HepG2 (cell line): ENCODE measurements around the gene USP7. TPM values are rescaled to one million over a fixed set of nuclear protein-coding genes. Genes with fewer than 3 reads are reported as not detected.

ENCODE experiments used
- ETV6 ChIP-seq: sonication (generic); formaldehyde crosslinking; conservative IDR thresholded peaks from 2 replicates; pipeline ENCODE4 v1.4.0; 2020; ENCODE audit warnings: missing genetic modification reagents
- FOXJ3 ChIP-seq: sonication (generic); formaldehyde crosslinking; IDR thresholded peaks from 2 replicates; pipeline ENCODE4 v1.4.0; 2020; ENCODE audit warnings: missing genetic modification reagents, mild to moderate bottlenecking, borderline replicate concordance
- HNF4G ChIP-seq, 2 experiments: sonication (generic) in 1 of 2; formaldehyde crosslinking in 1 of 2; IDR thresholded peaks; 2 replicates each; pipeline versions ENCODE4 v1.4.0 to v1.6.1; 2011 to 2020; ENCODE audit warnings: borderline replicate concordance in 2 of 2, low read depth in 2 of 2, mild to moderate bottlenecking in 2 of 2, low read length in 1 of 2, missing genetic modification reagents in 1 of 2, moderate library complexity in 1 of 2
- KLF6 ChIP-seq: IDR thresholded peaks from 2 replicates; pipeline ENCODE4 v1.8.0; 2016; ENCODE audit warnings: missing biosample characterization, missing genetic modification reagents
- KLF9 ChIP-seq: IDR thresholded peaks from 2 replicates; pipeline ENCODE4 v1.6.1; 2016; ENCODE audit warnings: low read depth
- MTF1 ChIP-seq: sonication (generic); formaldehyde crosslinking; IDR thresholded peaks from 2 replicates; pipeline ENCODE4 v1.5.0; 2020; ENCODE audit warnings: missing genetic modification reagents
- MXI1 ChIP-seq: IDR thresholded peaks from 3 replicates; pipeline ENCODE4 v1.6.1; 2012; ENCODE audit warnings: low read depth, low read length, inconsistent platforms, borderline replicate concordance
- SP2 ChIP-seq: sonication (generic); formaldehyde crosslinking; IDR thresholded peaks from 2 replicates; pipeline ENCODE4 v1.5.1; 2020; ENCODE audit warnings: mild to moderate bottlenecking, missing genetic modification reagents
- TBP ChIP-seq: sonication (generic); formaldehyde crosslinking; IDR thresholded peaks from 2 replicates; pipeline ENCODE4 v1.5.0; 2020; ENCODE audit warnings: missing genetic modification reagents
- ZC3H13 ChIP-seq: sonication (generic); formaldehyde crosslinking; IDR thresholded peaks from 2 replicates; pipeline ENCODE4 v1.8.1; 2023; ENCODE audit warnings: mild to moderate bottlenecking, missing genetic modification reagents, moderate library complexity
- ZKSCAN5 ChIP-seq: sonication (generic); formaldehyde crosslinking; IDR thresholded peaks from 2 replicates; pipeline ENCODE4 v1.5.1; 2020; ENCODE audit warnings: mild to moderate bottlenecking, missing genetic modification reagents
- ZNF441 ChIP-seq: sonication (generic); formaldehyde crosslinking; IDR thresholded peaks from 2 replicates; pipeline ENCODE4 v1.7.0; 2021; ENCODE audit warnings: missing genetic modification reagents, borderline replicate concordance
- ZNF614 ChIP-seq: IDR thresholded peaks from 2 replicates; pipeline ENCODE4 v1.6.1; 2018; ENCODE audit warnings: missing biosample characterization, missing genetic modification reagents, inconsistent platforms, borderline replicate concordance
- polyA plus RNA-seq, 8 experiments: library from polyadenylated mRNA; depleted of rRNA in 3 of 8; stranded (reverse) in 7 of 8; unstranded in 1 of 8; fragments of >200 nt; fragmentation: Illumina TruSeq in 4 of 8; extraction: Trizol in 4 of 8; gene quantifications; 2 replicates each; pipeline versions ENCODE4 v1.2.1 to v1.2.3, GENCODE V29; 2011 to 2016; ENCODE audit warnings: low read depth in 4 of 8, missing spikeins in 1 of 8, mixed read lengths in 1 of 8; ENCODE audit not compliant: insufficient read depth in 1 of 8
- total RNA-seq, 5 experiments: library from RNA; depleted of rRNA; stranded (reverse); fragments of >200 nt; fragmentation: Illumina TruSeq; extraction: Trizol; gene quantifications; 2 replicates each; pipeline ENCODE4 v1.2.3, GENCODE V29; 2016; ENCODE audit warnings: low read depth in 1 of 5
- TF ChIP-seq, protein P1 (sequence below): sonication (generic); formaldehyde crosslinking; IDR thresholded peaks from 2 replicates; pipeline ENCODE4 v1.8.1; 2022; ENCODE audit warnings: mild to moderate bottlenecking, missing genetic modification reagents
- TF ChIP-seq, protein P2 (sequence below): sonication (generic); formaldehyde crosslinking; IDR thresholded peaks from 2 replicates; pipeline ENCODE4 v1.4.0; 2020; ENCODE audit warnings: mild to moderate bottlenecking, low read depth, missing genetic modification reagents
- TF ChIP-seq, protein P3 (sequence below): sonication (generic); formaldehyde crosslinking; IDR thresholded peaks from 2 replicates; pipeline ENCODE4 v1.5.0; 2020; ENCODE audit warnings: mild to moderate bottlenecking, missing genetic modification reagents, borderline replicate concordance
- TF ChIP-seq, protein P4 (sequence below): sonication (generic); formaldehyde crosslinking; IDR thresholded peaks from 2 replicates; pipeline ENCODE4 v1.5.1; 2020; ENCODE audit warnings: mild to moderate bottlenecking, missing genetic modification reagents, moderate library complexity
- TF ChIP-seq, protein P5 (sequence below): sonication (generic); formaldehyde crosslinking; IDR thresholded peaks from 2 replicates; pipeline ENCODE4 v1.8.1; 2023; ENCODE audit warnings: missing genetic modification reagents, mild to moderate bottlenecking, borderline replicate concordance
- TF ChIP-seq, protein P6 (sequence below): sonication (generic); formaldehyde crosslinking; IDR thresholded peaks from 2 replicates; pipeline ENCODE4 v1.8.0; 2022; ENCODE audit warnings: mild to moderate bottlenecking, missing genetic modification reagents, moderate library complexity

The USP7 gene
- total and polyA plus RNA-seq, 2 of the 13 experiments (the other 11 are each of a cell fraction or from before 2014, with no cell fraction given) = 52.5 to 173 TPM

DNA sequence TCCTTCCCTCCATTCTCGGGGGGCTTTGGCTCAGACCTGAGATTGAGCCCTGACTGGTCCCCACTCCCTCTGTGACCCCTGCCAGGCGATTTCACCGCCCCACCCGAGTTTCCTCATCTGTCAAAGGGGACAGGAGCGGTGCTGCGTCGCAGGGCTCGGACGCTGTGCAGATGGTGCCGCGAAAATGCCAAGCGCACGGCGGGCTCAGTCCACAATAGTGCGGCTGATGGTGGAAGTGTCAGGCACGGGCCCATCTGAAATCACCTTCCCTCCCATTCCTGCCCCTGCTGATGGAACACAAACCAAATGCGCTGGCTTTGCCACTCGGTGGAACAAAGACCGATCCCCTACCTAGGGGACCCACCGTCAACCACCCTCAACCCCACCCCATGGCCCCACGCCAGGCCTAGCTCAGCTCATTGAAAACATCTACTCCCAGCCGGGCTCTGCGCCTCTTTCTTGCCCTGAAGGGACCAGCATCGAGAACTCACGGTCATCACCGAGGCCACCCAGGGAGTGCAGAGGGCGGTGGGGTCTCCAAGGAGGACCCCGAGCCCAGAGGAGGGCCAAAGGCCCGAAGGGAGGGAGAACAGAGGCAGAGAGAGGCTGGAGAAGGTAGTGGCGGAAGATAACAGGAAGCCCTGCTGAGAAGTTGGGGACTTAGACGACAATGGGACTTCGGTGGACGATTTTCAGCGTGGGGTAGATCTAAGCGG lies 96.3 kb downstream of the USP7 start (continued):
- no peak for TF ChIP-seq ZNF614 (CRISPR knock-in tag)
- no peak for TF ChIP-seq FOXJ3 (CRISPR knock-in tag)
- TF ChIP-seq TBP (CRISPR knock-in tag) = no peak
- TF ChIP-seq, protein P1, sequence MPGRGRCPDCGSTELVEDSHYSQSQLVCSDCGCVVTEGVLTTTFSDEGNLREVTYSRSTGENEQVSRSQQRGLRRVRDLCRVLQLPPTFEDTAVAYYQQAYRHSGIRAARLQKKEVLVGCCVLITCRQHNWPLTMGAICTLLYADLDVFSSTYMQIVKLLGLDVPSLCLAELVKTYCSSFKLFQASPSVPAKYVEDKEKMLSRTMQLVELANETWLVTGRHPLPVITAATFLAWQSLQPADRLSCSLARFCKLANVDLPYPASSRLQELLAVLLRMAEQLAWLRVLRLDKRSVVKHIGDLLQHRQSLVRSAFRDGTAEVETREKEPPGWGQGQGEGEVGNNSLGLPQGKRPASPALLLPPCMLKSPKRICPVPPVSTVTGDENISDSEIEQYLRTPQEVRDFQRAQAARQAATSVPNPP (CRISPR knock-in tag) = no peak
- TF ChIP-seq, protein P2, sequence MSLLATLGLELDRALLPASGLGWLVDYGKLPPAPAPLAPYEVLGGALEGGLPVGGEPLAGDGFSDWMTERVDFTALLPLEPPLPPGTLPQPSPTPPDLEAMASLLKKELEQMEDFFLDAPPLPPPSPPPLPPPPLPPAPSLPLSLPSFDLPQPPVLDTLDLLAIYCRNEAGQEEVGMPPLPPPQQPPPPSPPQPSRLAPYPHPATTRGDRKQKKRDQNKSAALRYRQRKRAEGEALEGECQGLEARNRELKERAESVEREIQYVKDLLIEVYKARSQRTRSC (CRISPR knock-in tag) = no peak
- TF ChIP-seq, protein P3, sequence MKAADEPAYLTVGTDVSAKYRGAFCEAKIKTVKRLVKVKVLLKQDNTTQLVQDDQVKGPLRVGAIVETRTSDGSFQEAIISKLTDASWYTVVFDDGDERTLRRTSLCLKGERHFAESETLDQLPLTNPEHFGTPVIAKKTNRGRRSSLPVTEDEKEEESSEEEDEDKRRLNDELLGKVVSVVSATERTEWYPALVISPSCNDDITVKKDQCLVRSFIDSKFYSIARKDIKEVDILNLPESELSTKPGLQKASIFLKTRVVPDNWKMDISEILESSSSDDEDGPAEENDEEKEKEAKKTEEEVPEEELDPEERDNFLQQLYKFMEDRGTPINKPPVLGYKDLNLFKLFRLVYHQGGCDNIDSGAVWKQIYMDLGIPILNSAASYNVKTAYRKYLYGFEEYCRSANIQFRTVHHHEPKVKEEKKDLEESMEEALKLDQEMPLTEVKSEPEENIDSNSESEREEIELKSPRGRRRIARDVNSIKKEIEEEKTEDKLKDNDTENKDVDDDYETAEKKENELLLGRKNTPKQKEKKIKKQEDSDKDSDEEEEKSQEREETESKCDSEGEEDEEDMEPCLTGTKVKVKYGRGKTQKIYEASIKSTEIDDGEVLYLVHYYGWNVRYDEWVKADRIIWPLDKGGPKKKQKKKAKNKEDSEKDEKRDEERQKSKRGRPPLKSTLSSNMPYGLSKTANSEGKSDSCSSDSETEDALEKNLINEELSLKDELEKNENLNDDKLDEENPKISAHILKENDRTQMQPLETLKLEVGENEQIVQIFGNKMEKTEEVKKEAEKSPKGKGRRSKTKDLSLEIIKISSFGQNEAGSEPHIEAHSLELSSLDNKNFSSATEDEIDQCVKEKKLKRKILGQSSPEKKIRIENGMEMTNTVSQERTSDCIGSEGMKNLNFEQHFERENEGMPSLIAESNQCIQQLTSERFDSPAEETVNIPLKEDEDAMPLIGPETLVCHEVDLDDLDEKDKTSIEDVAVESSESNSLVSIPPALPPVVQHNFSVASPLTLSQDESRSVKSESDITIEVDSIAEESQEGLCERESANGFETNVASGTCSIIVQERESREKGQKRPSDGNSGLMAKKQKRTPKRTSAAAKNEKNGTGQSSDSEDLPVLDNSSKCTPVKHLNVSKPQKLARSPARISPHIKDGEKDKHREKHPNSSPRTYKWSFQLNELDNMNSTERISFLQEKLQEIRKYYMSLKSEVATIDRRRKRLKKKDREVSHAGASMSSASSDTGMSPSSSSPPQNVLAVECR (CRISPR knock-in tag) = no peak; the same call in 1 of the 2 replicates
- TF ChIP-seq MTF1 (CRISPR knock-in tag) = no peak
- no peak for TF ChIP-seq HNF4G (IDR thresholded peaks at IDR 0.05; ENCODE audit: borderline replicate concordance, low read depth, low read length)
- peak; percentile 39; the same call in 1 of the 2 replicates for TF ChIP-seq HNF4G (CRISPR knock-in tag; IDR thresholded peaks at IDR 0.05; ENCODE audit: borderline replicate concordance, low read depth)
- no peak for TF ChIP-seq KLF9 (CRISPR knock-in tag)
- no peak; the same call in 1 of the 2 replicates for TF ChIP-seq ETV6 (CRISPR knock-in tag)
- TF ChIP-seq ZKSCAN5 (CRISPR knock-in tag) = peak; percentile 62; the same call in 1 of the 2 replicates
- TF ChIP-seq MXI1 = no peak
- TF ChIP-seq ZC3H13 (CRISPR knock-in tag) = no peak; the same call in none of the 2 replicates
- TF ChIP-seq, protein P4, sequence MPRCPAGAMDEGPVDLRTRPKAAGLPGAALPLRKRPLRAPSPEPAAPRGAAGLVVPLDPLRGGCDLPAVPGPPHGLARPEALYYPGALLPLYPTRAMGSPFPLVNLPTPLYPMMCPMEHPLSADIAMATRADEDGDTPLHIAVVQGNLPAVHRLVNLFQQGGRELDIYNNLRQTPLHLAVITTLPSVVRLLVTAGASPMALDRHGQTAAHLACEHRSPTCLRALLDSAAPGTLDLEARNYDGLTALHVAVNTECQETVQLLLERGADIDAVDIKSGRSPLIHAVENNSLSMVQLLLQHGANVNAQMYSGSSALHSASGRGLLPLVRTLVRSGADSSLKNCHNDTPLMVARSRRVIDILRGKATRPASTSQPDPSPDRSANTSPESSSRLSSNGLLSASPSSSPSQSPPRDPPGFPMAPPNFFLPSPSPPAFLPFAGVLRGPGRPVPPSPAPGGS (CRISPR knock-in tag) = no peak
- TF ChIP-seq ZNF441 (CRISPR knock-in tag) = no peak
- TF ChIP-seq, protein P5, sequence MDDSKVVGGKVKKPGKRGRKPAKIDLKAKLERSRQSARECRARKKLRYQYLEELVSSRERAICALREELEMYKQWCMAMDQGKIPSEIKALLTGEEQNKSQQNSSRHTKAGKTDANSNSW = no peak
- TF ChIP-seq, protein P6, sequence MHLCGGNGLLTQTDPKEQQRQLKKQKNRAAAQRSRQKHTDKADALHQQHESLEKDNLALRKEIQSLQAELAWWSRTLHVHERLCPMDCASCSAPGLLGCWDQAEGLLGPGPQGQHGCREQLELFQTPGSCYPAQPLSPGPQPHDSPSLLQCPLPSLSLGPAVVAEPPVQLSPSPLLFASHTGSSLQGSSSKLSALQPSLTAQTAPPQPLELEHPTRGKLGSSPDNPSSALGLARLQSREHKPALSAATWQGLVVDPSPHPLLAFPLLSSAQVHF = no peak
- TF ChIP-seq SP2 (CRISPR knock-in tag) = no peak
- TF ChIP-seq KLF6 = no peak
